Stimulated activated CD8-positive, alpha-beta memory T cell treated with anti-CD3 and anti-CD28 coated beads, Interleukin-4, amount 100 ng/mL, for 4 hours (primary cell): ENCODE data around the gene CXXC5.

Experiments
- DNase-seq, 2 donors: peaks; one replicate each; pipeline ENCODE4 v3.0.0-alpha.2; 2020; ENCODE audit warnings: low read depth in 2 of 2, low spot score in 1 of 2

Gene CXXC5

GRCh38 chr5:139678751-139679750 lies 30.9 kb downstream of the CXXC5 start:
- no peak for DNase-seq

- DNase-seq: no peak
Measured at GRCh38 chr5:139680368-139681111, 32.4 kb downstream of the CXXC5 start.

- no peak for DNase-seq
Measured at GRCh38 chr5:139681112-139681458, 32.9 kb downstream of the CXXC5 start.

GRCh38 chr5:139681466-139681865 lies 33.3 kb downstream of the CXXC5 start:
- DNase-seq: no peak

GRCh38 chr5:139682016-139682975 lies 34.1 kb downstream of the CXXC5 start:
- no peak for DNase-seq

- no peak for DNase-seq
Measured at GRCh38 chr5:139683295-139684271, 35.4 kb downstream of the CXXC5 start.

GRCh38 chr5:139684350-139684880 lies 36.3 kb downstream of the CXXC5 start:
- no peak for DNase-seq

GRCh38 chr5:139684881-139685749 lies 37.0 kb downstream of the CXXC5 start:
- DNase-seq: no peak

- DNase-seq: no peak
Measured at GRCh38 chr5:139685886-139686285, 37.7 kb downstream of the CXXC5 start.

GRCh38 chr5:139686356-139686705 lies 38.2 kb downstream of the CXXC5 start:
- no peak for DNase-seq

GRCh38 chr5:139686706-139687441 lies 38.7 kb downstream of the CXXC5 start:
- no peak for DNase-seq

GRCh38 chr5:139687656-139688055 lies 39.5 kb downstream of the CXXC5 start:
- no peak for DNase-seq

- DNase-seq: no peak
Measured at GRCh38 chr5:139688088-139688702, 40.0 kb downstream of the CXXC5 start.

- no peak for DNase-seq
Measured at GRCh38 chr5:139688751-139689372, 40.7 kb downstream of the CXXC5 start.

GRCh38 chr5:139689631-139690063 lies 41.5 kb downstream of the CXXC5 start:
- no peak for DNase-seq

- DNase-seq: no peak
Measured at GRCh38 chr5:139690064-139690802, 42.1 kb downstream of the CXXC5 start.
